ENCODE data around the gene CCDC93.

The CCDC93 gene

GRCh38 chr2:118051826-118052358, 38.0 kb upstream of the CCDC93 start:
- TF ChIP-seq MYC (IDR thresholded peaks at IDR 0.05; ENCODE audit: low read depth, low read length) (no peak), MAX (IDR thresholded peaks at IDR 0.05; ENCODE audit: low read depth, low read length) (no peak), CTCF (IDR thresholded peaks at IDR 0.05; ENCODE audit: low read depth, low read length) (no peak), POLR2A (IDR thresholded peaks at IDR 0.05; ENCODE audit: extremely low read depth, insufficient read length) (no peak)
- DNase-seq (ENCODE audit: low read depth): no peak
- no peak overlapping the region for H3K4me3 ChIP-seq (ENCODE audit: low read depth, low read length)

GRCh38 chr2:118050974-118051373, 37.1 kb upstream of the CCDC93 start:
- TF ChIP-seq CTCF (IDR thresholded peaks at IDR 0.05; ENCODE audit: low read depth, low read length) (no peak), POLR2A (IDR thresholded peaks at IDR 0.05; ENCODE audit: extremely low read depth, insufficient read length) (no peak), MYC (IDR thresholded peaks at IDR 0.05; ENCODE audit: low read depth, low read length) (no peak), MAX (IDR thresholded peaks at IDR 0.05; ENCODE audit: low read depth, low read length) (no peak)
- no peak overlapping the region for H3K4me3 ChIP-seq (ENCODE audit: low read depth, low read length)
- no peak for DNase-seq (ENCODE audit: low read depth)

- TF ChIP-seq MYC (IDR thresholded peaks at IDR 0.05; ENCODE audit: low read depth, low read length) (no peak), MAX (IDR thresholded peaks at IDR 0.05; ENCODE audit: low read depth, low read length) (no peak), CTCF (IDR thresholded peaks at IDR 0.05; ENCODE audit: low read depth, low read length) (no peak), POLR2A (IDR thresholded peaks at IDR 0.05; ENCODE audit: extremely low read depth, insufficient read length) (no peak)
- no peak overlapping the region for H3K4me3 ChIP-seq (ENCODE audit: low read depth, low read length)
- no peak for DNase-seq (ENCODE audit: low read depth)
These were observed 36.5 kb upstream of the CCDC93 start for GRCh38 chr2:118050386-118050785.

- no peak overlapping the region for H3K4me3 ChIP-seq (ENCODE audit: low read depth, low read length)
- DNase-seq (ENCODE audit: low read depth): no peak
- no peak for TF ChIP-seq MYC (IDR thresholded peaks at IDR 0.05; ENCODE audit: low read depth, low read length)
- no peak for TF ChIP-seq MAX (IDR thresholded peaks at IDR 0.05; ENCODE audit: low read depth, low read length)
- TF ChIP-seq POLR2A (IDR thresholded peaks at IDR 0.05; ENCODE audit: extremely low read depth, insufficient read length): no peak
- TF ChIP-seq CTCF (IDR thresholded peaks at IDR 0.05; ENCODE audit: low read depth, low read length): no peak
These were observed 35.9 kb upstream of the CCDC93 start for GRCh38 chr2:118049816-118050140.

GRCh38 chr2:118049140-118049815, 35.4 kb upstream of the CCDC93 start:
- no peak overlapping the region for H3K4me3 ChIP-seq (ENCODE audit: low read depth, low read length)
- TF ChIP-seq MAX (IDR thresholded peaks at IDR 0.05; ENCODE audit: low read depth, low read length): no peak
- no peak for TF ChIP-seq CTCF (IDR thresholded peaks at IDR 0.05; ENCODE audit: low read depth, low read length)
- TF ChIP-seq POLR2A (IDR thresholded peaks at IDR 0.05; ENCODE audit: extremely low read depth, insufficient read length): no peak
- no peak for TF ChIP-seq MYC (IDR thresholded peaks at IDR 0.05; ENCODE audit: low read depth, low read length)
- DNase-seq (ENCODE audit: low read depth): no peak
